HCT116 (cell line): ENCODE results near the gene BBC3. TPM values are rescaled to one million over a fixed set of nuclear protein-coding genes. Genes with fewer than 3 reads are reported as not detected.

Source experiments
- ATAC-seq: fragments of 200-7000 bp; cut with Tn5 transposase; 2 replicates; pipeline ENCODE4 v1.9.1; 2020; ENCODE audit warnings: mild to moderate bottlenecking, moderate library complexity
- BruUV-seq: library from RNA; stranded (reverse); fragments of 400-500 nt; replicated peaks from 2 replicates; lab custom pipeline; 2021; lab: Mats Ljungman, UMichigan
- CTCF ChIA-PET: fragments of 300-600 bp; sonication (Branson Sonifier 250); formaldehyde crosslinking; loops from one replicate; lab custom pipeline; 2021; ENCODE audit warnings: antibody characterized with exemption; lab: Charles Lee
- POLR2A ChIA-PET: fragments of 300-600, 350-600 bp; sonication (Branson Sonifier 250); formaldehyde crosslinking; loops from one replicate; lab custom pipeline; 2021; ENCODE audit warnings: antibody characterized with exemption; lab: Charles Lee
- RAD21 ChIA-PET, 2 experiments: fragments of 300-600 bp; sonication (Branson Sonifier 250); formaldehyde crosslinking; loops; one replicate each; lab custom pipeline; 2023; ENCODE audit warnings: low total read pairs in 2 of 2; ENCODE audit not compliant: uncharacterized antibody in 2 of 2, unreplicated experiment in 2 of 2, low non-redundant PET in 1 of 2; lab: Charles Lee
- DNase-seq: peaks from one replicate; pipeline ENCODE4 v3.0.0-alpha.2; 2010; ENCODE audit warnings: low read depth, low spot score
- H2AFZ ChIP-seq: fragments of 200-600 bp; shearing (Covaris generic), sonication (generic); 2 replicates; pipeline ENCODE4 v1.6.1; 2017; ENCODE audit warnings: low read depth, mixed run types, mixed read lengths, antibody characterized with exemption, low read length; ENCODE audit not compliant: poor library complexity, severe bottlenecking
- H3K27ac ChIP-seq: 2 replicates; pipeline ENCODE4 v1.5.1; 2012; ENCODE audit warnings: low read depth, low read length
- H3K27me3 ChIP-seq: fragments of 200-600 bp; sonication (generic); 2 replicates; pipeline ENCODE4 v1.6.1; 2016; ENCODE audit warnings: mixed run types, low read length, mixed read lengths; ENCODE audit not compliant: insufficient read depth
- H3K36me3 ChIP-seq, 2 experiments: fragments of 200-500 bp in 1 of 2; fragments of 200-600 bp in 1 of 2; sonication (Bioruptor generic) in 1 of 2; sonication (generic) in 1 of 2; 2 replicates each; pipeline versions ENCODE4 v1.5.1 to v1.6.1; 2014 to 2016; ENCODE audit warnings: low read length in 2 of 2, inconsistent platforms in 1 of 2, mixed read lengths in 1 of 2, mixed run types in 1 of 2; ENCODE audit not compliant: insufficient read depth in 2 of 2, control insufficient read depth in 1 of 2
- H3K4me1 ChIP-seq, 2 experiments: fragments of 200-600 bp in 1 of 2; sonication (generic) in 1 of 2; 2 replicates each; pipeline versions ENCODE4 v1.5.1 to v1.6.1; 2012 to 2017; ENCODE audit warnings: low read length in 2 of 2, inconsistent platforms in 1 of 2, mild to moderate bottlenecking in 1 of 2, mixed read lengths in 1 of 2, mixed run types in 1 of 2, moderate library complexity in 1 of 2; ENCODE audit not compliant: insufficient read depth in 2 of 2, control insufficient read depth in 1 of 2
- H3K4me2 ChIP-seq: fragments of 200-600 bp; sonication (generic); 2 replicates; pipeline ENCODE4 v1.6.1; 2017; ENCODE audit warnings: mixed run types, low read length, mixed read lengths
- H3K4me3 ChIP-seq, 2 experiments: fragments of 200-600 bp in 1 of 2; sonication (generic) in 1 of 2; replicated peaks in 1 of 2; 2 replicates each; pipeline ENCODE4 v1.5.1; 2011 to 2016; ENCODE audit warnings: low read length in 2 of 2, control low read depth in 1 of 2, low read depth in 1 of 2, mild to moderate bottlenecking in 1 of 2, mixed read lengths in 1 of 2, mixed run types in 1 of 2
- H3K79me2 ChIP-seq: fragments of 200-600 bp; sonication (generic); 2 replicates; pipeline ENCODE4 v1.6.1; 2017; ENCODE audit warnings: mild to moderate bottlenecking, mixed run types, low read length, moderate library complexity, mixed read lengths; ENCODE audit not compliant: insufficient read depth
- H3K9ac ChIP-seq: fragments of 200-600 bp; sonication (generic); 2 replicates; pipeline ENCODE4 v1.6.1; 2016; ENCODE audit warnings: low read length, mixed read lengths
- H3K9me2 ChIP-seq: fragments of 200-600 bp; sonication (generic), shearing (Covaris generic); 2 replicates; pipeline ENCODE4 v1.6.1; 2017; ENCODE audit warnings: mixed run types, mild to moderate bottlenecking, moderate library complexity; ENCODE audit not compliant: insufficient read depth
- H3K9me3 ChIP-seq, 2 experiments: fragments of 200-500 bp in 1 of 2; fragments of 200-600 bp in 1 of 2; sonication (Bioruptor generic) in 1 of 2; sonication (generic) in 1 of 2; 2 replicates each; pipeline ENCODE4 v1.6.1; 2014 to 2017; ENCODE audit warnings: low read length in 2 of 2, mixed read lengths in 2 of 2, inconsistent platforms in 1 of 2, low read depth in 1 of 2, mild to moderate bottlenecking in 1 of 2, mixed run types in 1 of 2, moderate library complexity in 1 of 2; ENCODE audit not compliant: control insufficient read depth in 1 of 2, insufficient read depth in 1 of 2
- H4K20me1 ChIP-seq: fragments of 200-600 bp; sonication (generic), shearing (Covaris generic); 2 replicates; pipeline ENCODE4 v1.6.1; 2017; ENCODE audit warnings: mixed run types, mild to moderate bottlenecking, moderate library complexity; ENCODE audit not compliant: insufficient read depth
- CEBPB ChIP-seq: IDR thresholded peaks from 2 replicates; pipeline ENCODE4 v1.6.1; 2012; ENCODE audit warnings: low read depth
- CTCF ChIP-seq, 3 experiments: fragments of 200-600 bp in 1 of 3; sonication (generic) in 1 of 3; IDR thresholded peaks in 2 of 3; conservative IDR thresholded peaks in 1 of 3; 2 replicates each; pipeline ENCODE4 v1.5.1; 2012 to 2017; ENCODE audit warnings: low read depth in 2 of 3, low read length in 2 of 3, antibody characterized with exemption in 1 of 3, borderline replicate concordance in 1 of 3, control low read depth in 1 of 3, mild to moderate bottlenecking in 1 of 3, mixed read lengths in 1 of 3, mixed run types in 1 of 3, moderate library complexity in 1 of 3; ENCODE audit not compliant: insufficient read depth in 1 of 3
- EGR1 ChIP-seq: IDR thresholded peaks from 2 replicates; pipeline ENCODE4 v1.6.1; 2012; ENCODE audit warnings: low read depth
- ELF1 ChIP-seq: IDR thresholded peaks from 2 replicates; pipeline ENCODE4 v1.6.1; 2012; ENCODE audit warnings: low read depth, borderline replicate concordance
- EZH2phosphoT487 ChIP-seq: fragments of 200-600 bp; IDR thresholded peaks from 2 replicates; pipeline ENCODE4 v1.6.1; 2018; ENCODE audit warnings: antibody characterized with exemption, borderline replicate concordance
- FOSL1 ChIP-seq: IDR thresholded peaks from 2 replicates; pipeline ENCODE4 v1.6.1; 2012; ENCODE audit warnings: low read depth
- JUND ChIP-seq: IDR thresholded peaks from 2 replicates; pipeline ENCODE4 v1.6.1; 2012
- POLR2A ChIP-seq: IDR thresholded peaks from 2 replicates; pipeline ENCODE4 v1.7.0; 2011; ENCODE audit warnings: borderline replicate concordance; ENCODE audit not compliant: insufficient read depth, insufficient read length; ENCODE audit errors: extremely low read depth
- REST ChIP-seq: IDR thresholded peaks from 2 replicates; pipeline ENCODE4 v1.6.1; 2012; ENCODE audit warnings: low read depth
- YY1 ChIP-seq: IDR thresholded peaks from 2 replicates; pipeline ENCODE4 v1.6.1; 2011; ENCODE audit warnings: low read length, low read depth, moderate library complexity, mild to moderate bottlenecking; ENCODE audit not compliant: insufficient replicate concordance; ENCODE audit errors: extremely low read depth
- intact Hi-C: fragments of 100-400 bp; cut with micrococcal nuclease; formaldehyde crosslinking; loops from 2 replicates; pipeline ENCODE4 v1.10.0; 2022
- total RNA-seq: library from RNA; stranded (reverse); gene quantifications from one replicate; pipeline ENCODE4 v1.2.1, GENCODE V29; 2021; ENCODE audit not compliant: unreplicated experiment

Gene BBC3
- total RNA-seq, 1 experiment from 2014 or later = 45.0 TPM

GRCh38 chr19:47271949-47272348 lies 41.0 kb upstream of the BBC3 start:
- CTCF ChIA-PET = interaction anchor here (0.9 kb wide), 1 partner anchor 15 kb away, joined by 3 read pairs; the partner anchor contains the start of gene CCDC9
- peaks cover 8 to 10% of the 10 kb centered on the region in 2 experiments; a peak in 2 of 4 replicates for H3K36me3 ChIP-seq
- TF ChIP-seq CTCF (IDR thresholded peaks at IDR 0.05 in 2 of 3, conservative IDR thresholded peaks at IDR 0.05 in 1 of 3; ENCODE audit: borderline replicate concordance in 1 of 3, insufficient read depth in 1 of 3, low read depth in 2 of 3, low read length in 2 of 3) (no peak), EGR1 (no peak)
- DNase-seq = no peak
- H3K9ac ChIP-seq = no peak overlapping the region
- H2AFZ ChIP-seq = no peak overlapping the region
- H4K20me1 ChIP-seq = no peaks in the 10 kb centered on the region
- H3K79me2 ChIP-seq = no peaks in the 10 kb centered on the region; the same call in 1 of the 2 replicates
- intact Hi-C loops = no loop called here
- H3K27ac ChIP-seq = peak overlapping the region; percentile 83; the same call in 1 of the 2 replicates
- no TSS peak for BruUV-seq
- no peaks in the 10 kb centered on the region for H3K27me3 ChIP-seq
- no peaks in the 10 kb centered on the region for H3K9me2 ChIP-seq
- H3K4me2 ChIP-seq = no peak overlapping the region; the same call in 1 of the 2 replicates
- POLR2A ChIA-PET = interaction anchor here (1.5 kb wide), 1 partner anchor 15 kb away, joined by 3 read pairs; the partner anchor contains the start of gene CCDC9
- H3K4me3 ChIP-seq = no peak overlapping the region
- H3K9me3 ChIP-seq = no peaks in the 10 kb centered on the region
- RAD21 ChIA-PET = interaction anchor here in 1 of 2 experiments (1.5 kb wide), 1 partner anchor 15 kb away, joined by 5 read pairs; the partner anchor contains the start of gene CCDC9
- no peak for ATAC-seq
- H3K4me1 ChIP-seq = peaks cover 10 to 34% of the 10 kb centered on the region in 2 experiments; a peak in 3 of 4 replicates

- Histone ChIP-seq H3K4me3 (no peak overlapping the region), H4K20me1 (no peaks in the 10 kb centered on the region), H3K27ac (no peak overlapping the region), H3K27me3 (no peaks in the 10 kb centered on the region), H2AFZ (no peak overlapping the region), H3K36me3 (peaks cover 7 to 10% of the 10 kb centered on the region in 2 experiments; a peak in 3 of 4 replicates), H3K9me2 (no peaks in the 10 kb centered on the region), H3K79me2 (no peaks in the 10 kb centered on the region; the same call in 1 of the 2 replicates), H3K9me3 (no peaks in the 10 kb centered on the region), H3K9ac (no peak overlapping the region), H3K4me2 (no peak overlapping the region), H3K4me1 (peaks cover 10 to 32% of the 10 kb centered on the region in 2 experiments; a peak in 3 of 4 replicates)
- POLR2A ChIA-PET = no interaction called here
- RAD21 ChIA-PET = no interaction called here
- BruUV-seq = no TSS peak
- ATAC-seq (no peak), DNase-seq (no peak)
- CTCF ChIA-PET = no interaction called here
- intact Hi-C loops = no loop called here
- TF ChIP-seq CTCF (IDR thresholded peaks at IDR 0.05 in 2 of 3, conservative IDR thresholded peaks at IDR 0.05 in 1 of 3; ENCODE audit: borderline replicate concordance in 1 of 3, insufficient read depth in 1 of 3, low read depth in 2 of 3, low read length in 2 of 3) = no peak
- TF ChIP-seq FOSL1 = no peak
- TF ChIP-seq ELF1 = no peak
- TF ChIP-seq POLR2A = no peak
- no peak for TF ChIP-seq CEBPB
- TF ChIP-seq JUND = no peak
- no peak for TF ChIP-seq EGR1
- no peak for TF ChIP-seq YY1
- TF ChIP-seq EZH2phosphoT487 = no peak
- no peak for TF ChIP-seq REST
Measured at GRCh38 chr19:47270408-47270807, 39.4 kb upstream of the BBC3 start.
